Measurements from ENCODE around the gene C19orf53.

DNA sequence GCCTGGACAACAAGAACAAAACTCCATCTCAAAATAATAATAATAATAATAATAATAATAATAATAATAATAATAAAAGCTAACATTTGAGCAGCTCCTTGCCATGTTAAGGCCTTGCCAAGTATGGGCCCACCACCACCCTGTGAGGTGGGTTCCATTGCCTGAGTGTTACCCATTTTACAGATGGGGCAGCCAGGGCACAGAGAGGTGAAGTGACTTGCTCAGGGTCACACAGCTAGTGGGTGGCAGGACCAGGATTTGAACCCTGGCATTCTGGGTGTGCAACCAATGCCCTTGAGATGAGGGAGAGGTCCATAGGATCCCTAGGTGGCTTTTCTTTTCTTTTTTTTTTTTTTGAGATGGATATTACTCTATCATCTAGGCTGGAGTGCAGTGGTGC is 50.4 kb downstream of the C19orf53 start:
- TF ChIP-seq POLR2A (IDR thresholded peaks at IDR 0.05), result no peak
- TF ChIP-seq, protein P1, sequence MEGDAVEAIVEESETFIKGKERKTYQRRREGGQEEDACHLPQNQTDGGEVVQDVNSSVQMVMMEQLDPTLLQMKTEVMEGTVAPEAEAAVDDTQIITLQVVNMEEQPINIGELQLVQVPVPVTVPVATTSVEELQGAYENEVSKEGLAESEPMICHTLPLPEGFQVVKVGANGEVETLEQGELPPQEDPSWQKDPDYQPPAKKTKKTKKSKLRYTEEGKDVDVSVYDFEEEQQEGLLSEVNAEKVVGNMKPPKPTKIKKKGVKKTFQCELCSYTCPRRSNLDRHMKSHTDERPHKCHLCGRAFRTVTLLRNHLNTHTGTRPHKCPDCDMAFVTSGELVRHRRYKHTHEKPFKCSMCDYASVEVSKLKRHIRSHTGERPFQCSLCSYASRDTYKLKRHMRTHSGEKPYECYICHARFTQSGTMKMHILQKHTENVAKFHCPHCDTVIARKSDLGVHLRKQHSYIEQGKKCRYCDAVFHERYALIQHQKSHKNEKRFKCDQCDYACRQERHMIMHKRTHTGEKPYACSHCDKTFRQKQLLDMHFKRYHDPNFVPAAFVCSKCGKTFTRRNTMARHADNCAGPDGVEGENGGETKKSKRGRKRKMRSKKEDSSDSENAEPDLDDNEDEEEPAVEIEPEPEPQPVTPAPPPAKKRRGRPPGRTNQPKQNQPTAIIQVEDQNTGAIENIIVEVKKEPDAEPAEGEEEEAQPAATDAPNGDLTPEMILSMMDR (IDR thresholded peaks at IDR 0.05), result no peak

Measured in esophagus squamous epithelium (tissue), 4 donors.